GM12878 (cell line): Measurements from ENCODE around the gene MKNK1. TPM values are rescaled to one million over a fixed set of nuclear protein-coding genes. Genes with fewer than 3 reads are reported as not detected.

Experiments
- ATAC-seq: fragments of 200-7000 bp; cut with Tn5 transposase; 3 replicates; pipeline ENCODE4 v1.9.1; 2020; ENCODE audit warnings: mild to moderate bottlenecking, moderate library complexity
- BruUV-seq: library from RNA; stranded (reverse); fragments of 400-500 nt; replicated peaks from 2 replicates; lab custom pipeline; 2021; lab: Mats Ljungman, UMichigan
- CTCF ChIA-PET: fragments of 300-600 bp; sonication (Branson Sonifier 250); formaldehyde crosslinking; extraction: SDS; loops from one replicate; lab custom pipeline; 2021; ENCODE audit warnings: inconsistent platforms; lab: Yijun Ruan, JAX
- POLR2A ChIA-PET: fragments of 350-600 bp; formaldehyde crosslinking; extraction: SDS; loops from one replicate; lab custom pipeline; 2021; ENCODE audit warnings: inconsistent platforms; lab: Charles Lee
- RAD21 ChIA-PET: fragments of 300-600 bp; sonication (Branson Sonifier 250); formaldehyde crosslinking; loops from one replicate; lab custom pipeline; 2023; ENCODE audit warnings: antibody characterized with exemption; ENCODE audit not compliant: unreplicated experiment; lab: Charles Lee
- SMC1A ChIA-PET: fragments of 300-600 bp; sonication (Branson Sonifier 250); formaldehyde crosslinking; loops from one replicate; lab custom pipeline; 2023; ENCODE audit not compliant: unreplicated experiment, uncharacterized antibody; lab: Charles Lee
- DNase-seq: peaks from one replicate; pipeline ENCODE4 v3.0.0-alpha.2; 2011; ENCODE audit warnings: low read depth, low spot score
- FAIRE-seq: peaks from 3 replicates; lab custom pipeline; 2011; peaks lifted over from hg19 to GRCh38; lab: Jason Lieb, UNC
- H2AFZ ChIP-seq: 2 replicates; pipeline ENCODE4 v1.6.0; 2011; ENCODE audit warnings: low read depth, low read length, control low read depth; ENCODE audit not compliant: control insufficient read depth
- H3K27ac ChIP-seq: 2 replicates; pipeline ENCODE4 v1.5.1; 2011; ENCODE audit warnings: control low read depth; ENCODE audit not compliant: control insufficient read depth, insufficient read depth
- H3K27me3 ChIP-seq, 2 experiments: replicated peaks in 1 of 2; 2 replicates each; pipeline versions ENCODE4 v1.6.0 to v1.6.1; 2011; ENCODE audit warnings: low read length in 1 of 2; ENCODE audit not compliant: control insufficient read depth in 2 of 2, insufficient read depth in 2 of 2
- H3K36me3 ChIP-seq, 2 experiments: 2 replicates each; pipeline ENCODE4 v1.5.1; 2011; ENCODE audit warnings: low read length in 1 of 2; ENCODE audit not compliant: control insufficient read depth in 2 of 2, insufficient read depth in 2 of 2
- H3K4me1 ChIP-seq: 2 replicates; pipeline ENCODE4 v1.6.1; 2011; ENCODE audit warnings: mild to moderate bottlenecking, low read length, moderate library complexity, mixed read lengths; ENCODE audit not compliant: control insufficient read depth, insufficient read depth
- H3K4me2 ChIP-seq: 2 replicates; pipeline ENCODE4 v1.6.0; 2011; ENCODE audit warnings: control low read depth; ENCODE audit not compliant: control insufficient read depth, insufficient read depth
- H3K4me3 ChIP-seq: fragments of 200-600 bp; sonication (generic); 2 replicates; pipeline ENCODE4 v1.5.1; 2016
- H3K79me2 ChIP-seq: 2 replicates; pipeline ENCODE4 v1.6.0; 2011; ENCODE audit warnings: low read length; ENCODE audit not compliant: control insufficient read depth, insufficient read depth
- H3K9ac ChIP-seq: 2 replicates; pipeline ENCODE4 v1.8.0; 2011; ENCODE audit warnings: low read length, control low read depth, mixed read lengths; ENCODE audit not compliant: control insufficient read depth, insufficient read depth
- H3K9me3 ChIP-seq: replicated peaks from 3 replicates; pipeline ENCODE4 v1.5.1; 2011; ENCODE audit warnings: mild to moderate bottlenecking, low read length; ENCODE audit not compliant: control insufficient read depth, insufficient read depth
- H4K20me1 ChIP-seq: 2 replicates; pipeline ENCODE4 v1.6.0; 2011; ENCODE audit not compliant: control insufficient read depth, insufficient read depth
- MEF2A ChIP-seq: IDR thresholded peaks from 2 replicates; pipeline ENCODE4 v1.6.1; 2011; ENCODE audit warnings: low read depth, mild to moderate bottlenecking, low read length, moderate library complexity; ENCODE audit not compliant: insufficient read depth
- NFXL1 ChIP-seq: fragments of 450-650 bp; IDR thresholded peaks from 2 replicates; pipeline ENCODE4 v1.6.1; 2017; ENCODE audit warnings: antibody characterized with exemption, mild to moderate bottlenecking, borderline replicate concordance
- RAD21 ChIP-seq: IDR thresholded peaks from 2 replicates; pipeline ENCODE4 v1.6.1; 2011; ENCODE audit warnings: mild to moderate bottlenecking, low read depth, low read length, moderate library complexity; ENCODE audit not compliant: insufficient read depth
- SMC3 ChIP-seq: IDR thresholded peaks from 2 replicates; pipeline ENCODE4 v1.6.1; 2011; ENCODE audit warnings: low read length, improper control_type of control experiment, borderline replicate concordance
- WGBS: methylation state at CpG from one replicate; pipeline ENCODE4 v1.1.6; 2016; ENCODE audit warnings: low lambda C conversion rate; ENCODE audit not compliant: insufficient replicate concordance, insufficient coverage; ENCODE audit errors: missing lambda C conversion rate; 5-methylcytosine and 5-hydroxymethylcytosine counted together
- in situ Hi-C: fragments of 300-500 bp; cut with MboI; formaldehyde crosslinking; loops from 9 replicates; pipeline ENCODE4 v1.14.3; 2018; ENCODE audit warnings: mixed read lengths
- intact Hi-C: fragments of 100-400 bp; cut with micrococcal nuclease; formaldehyde crosslinking; loops from one replicate; pipeline ENCODE4 v1.14.2; 2022; ENCODE audit not compliant: unreplicated experiment
- polyA plus RNA-seq, 11 experiments: library from polyadenylated mRNA; depleted of rRNA in 4 of 11; unstranded in 6 of 11; stranded (reverse) in 5 of 11; fragments of >200 nt; fragmentation: Nextera tagmentation in 4 of 11; fragmentation: Illumina TruSeq in 1 of 11; extraction: Ambion mirVana in 4 of 11; extraction: Trizol in 1 of 11; gene quantifications; 1 replicate in 1 of 11; 2 replicates in 10 of 11; pipeline versions ENCODE4 v1.2.1 to v1.2.3, GENCODE V29; 2011 to 2016; ENCODE audit warnings: inconsistent platforms in 2 of 11, missing spikeins in 2 of 11, low read depth in 1 of 11
- total RNA-seq, 4 experiments: library from RNA; depleted of rRNA in 3 of 4; stranded (reverse); fragments of >200 nt in 3 of 4; fragmentation: Illumina TruSeq in 1 of 4; extraction: Trizol in 1 of 4; gene quantifications; 2 replicates each; pipeline versions ENCODE4 v1.2.1 to v1.2.3, GENCODE V29; 2013 to 2021
- TF ChIP-seq, protein P1 (sequence below), 3 experiments: IDR thresholded peaks in 2 of 3; conservative IDR thresholded peaks in 1 of 3; 2 replicates each; pipeline ENCODE4 v1.5.1; 2011; ENCODE audit warnings: low read depth in 3 of 3, low read length in 3 of 3, mild to moderate bottlenecking in 3 of 3, control low read depth in 2 of 3, moderate library complexity in 2 of 3, inconsistent platforms in 1 of 3, mixed read lengths in 1 of 3; ENCODE audit not compliant: control insufficient read depth in 2 of 3, insufficient read depth in 1 of 3; ENCODE audit errors: extremely low read depth in 1 of 3

MKNK1 gene
- total and polyA plus RNA-seq, 10 of the 15 experiments (the other 5 are each of a cell fraction or from before 2014, with no cell fraction given) = 13.7 to 29.9 (median 26.5) TPM

DNA sequence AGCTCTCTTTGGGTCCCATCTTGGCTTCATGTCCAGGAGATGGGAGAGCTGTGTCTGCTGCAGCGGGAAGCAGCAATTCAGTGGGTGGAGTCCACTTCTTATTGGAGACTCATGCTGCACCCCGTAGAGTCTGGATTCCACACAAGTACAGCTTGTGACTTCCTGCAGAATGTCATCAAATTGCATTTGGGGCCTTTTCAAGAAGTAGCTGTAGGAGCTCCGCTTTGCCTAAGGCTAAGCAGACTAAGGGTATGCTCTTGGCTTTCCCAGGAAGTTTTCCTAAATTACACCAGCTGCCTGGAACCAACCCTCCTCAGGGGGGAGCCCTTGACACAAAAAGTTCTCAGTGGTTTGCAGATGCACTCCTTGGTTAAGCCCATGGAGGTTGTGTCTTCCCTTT is 18.3 kb upstream of the MKNK1 start:
- in situ Hi-C loops (no loop called here), intact Hi-C loops (loop anchor here (1.0 kb wide), 1 partner anchor 103 kb away; no protein-coding TSS in a partner anchor)
- SMC1A ChIA-PET = interaction anchor here (1.0 to 2.3 kb wide), 2 partner anchors 98 to 103 kb away, joined by 3 to 13 read pairs; no protein-coding TSS in a partner anchor
- WGBS = 74% methylated on average over 3 of the region's 3 CpGs
- H2AFZ ChIP-seq = no peak overlapping the region
- TF ChIP-seq SMC3 (peak; percentile 32; the same call in 1 of the 2 replicates), RAD21 (peak; percentile 58), NFXL1 (no peak), MEF2A (no peak)
- TF ChIP-seq, protein P1, sequence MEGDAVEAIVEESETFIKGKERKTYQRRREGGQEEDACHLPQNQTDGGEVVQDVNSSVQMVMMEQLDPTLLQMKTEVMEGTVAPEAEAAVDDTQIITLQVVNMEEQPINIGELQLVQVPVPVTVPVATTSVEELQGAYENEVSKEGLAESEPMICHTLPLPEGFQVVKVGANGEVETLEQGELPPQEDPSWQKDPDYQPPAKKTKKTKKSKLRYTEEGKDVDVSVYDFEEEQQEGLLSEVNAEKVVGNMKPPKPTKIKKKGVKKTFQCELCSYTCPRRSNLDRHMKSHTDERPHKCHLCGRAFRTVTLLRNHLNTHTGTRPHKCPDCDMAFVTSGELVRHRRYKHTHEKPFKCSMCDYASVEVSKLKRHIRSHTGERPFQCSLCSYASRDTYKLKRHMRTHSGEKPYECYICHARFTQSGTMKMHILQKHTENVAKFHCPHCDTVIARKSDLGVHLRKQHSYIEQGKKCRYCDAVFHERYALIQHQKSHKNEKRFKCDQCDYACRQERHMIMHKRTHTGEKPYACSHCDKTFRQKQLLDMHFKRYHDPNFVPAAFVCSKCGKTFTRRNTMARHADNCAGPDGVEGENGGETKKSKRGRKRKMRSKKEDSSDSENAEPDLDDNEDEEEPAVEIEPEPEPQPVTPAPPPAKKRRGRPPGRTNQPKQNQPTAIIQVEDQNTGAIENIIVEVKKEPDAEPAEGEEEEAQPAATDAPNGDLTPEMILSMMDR (IDR thresholded peaks at IDR 0.05 in 2 of 3, conservative IDR thresholded peaks at IDR 0.05 in 1 of 3; ENCODE audit: control insufficient read depth in 2 of 3, extremely low read depth in 1 of 3, insufficient read depth in 1 of 3, low read depth in 3 of 3, low read length in 3 of 3) = peak; percentile 47 to 56 (median 49); a peak in 5 of 6 replicates
- H3K9ac ChIP-seq = no peak overlapping the region
- peaks cover 15% of the 10 kb centered on the region for H3K4me1 ChIP-seq
- H3K27ac ChIP-seq = no peak overlapping the region
- no peaks in the 10 kb centered on the region for H3K79me2 ChIP-seq
- FAIRE-seq (no peak), DNase-seq (no peak), ATAC-seq (peak; percentile 49; the same call in 2 of the 3 replicates)
- POLR2A ChIA-PET = interaction anchor here (1.1 to 1.2 kb wide), 2 partner anchors 9 to 98 kb away, joined by 3 read pairs; no protein-coding TSS in a partner anchor
- H3K4me2 ChIP-seq = no peak overlapping the region
- no peaks in the 10 kb centered on the region for H3K36me3 ChIP-seq
- H3K27me3 ChIP-seq = no peaks in the 10 kb centered on the region
- no peaks in the 10 kb centered on the region for H3K9me3 ChIP-seq
- H3K4me3 ChIP-seq = no peak overlapping the region
- BruUV-seq = no TSS peak
- H4K20me1 ChIP-seq = no peaks in the 10 kb centered on the region
- CTCF ChIA-PET = interaction anchor here (0.9 to 4.7 kb wide), 8 partner anchors 9 to 102 kb away, joined by 3 to 37 read pairs (median 4); partner anchors contain the start of gene EFCAB14
- RAD21 ChIA-PET = interaction anchor here (0.6 to 3.4 kb wide), 4 partner anchors 8 to 104 kb away, joined by 3 to 15 read pairs (median 3); partner anchors contain the start of gene EFCAB14
